Body of pancreas (tissue), 4 donors: ENCODE data around the gene MYCBPAP.

Experiments used
- CTCF ChIP-seq, 7 experiments: fragments of 450-650 bp in 4 of 7; fragments of 200-600 bp in 3 of 7; sonication (generic) in 3 of 7; IDR thresholded peaks; one replicate each; pipeline ENCODE4 v1.5.1; 2016 to 2019; ENCODE audit warnings: antibody characterized with exemption in 7 of 7
- POLR2A ChIP-seq, 3 donors: fragments of 450-650 bp; IDR thresholded peaks; one replicate each; pipeline ENCODE4 v1.6.1; 2016; ENCODE audit warnings: antibody characterized with exemption in 3 of 3, mild to moderate bottlenecking in 2 of 3

GRCh38 chr17:50561746-50562141 is 53.5 kb downstream of the MYCBPAP start:
- TF ChIP-seq CTCF (IDR thresholded peaks at IDR 0.05) (no peak), POLR2A (IDR thresholded peaks at IDR 0.05) (no peak)
